HepG2 (cell line): ENCODE measurements around the gene NCDN. TPM values are rescaled to one million over a fixed set of nuclear protein-coding genes. Genes with fewer than 3 reads are reported as not detected.

Experiments
- ARID3A ChIP-seq: IDR thresholded peaks from 2 replicates; pipeline ENCODE4 v1.6.1; 2012; ENCODE audit warnings: low read depth, low read length, improper control_type of control experiment
- ATF2 ChIP-seq: sonication (generic); formaldehyde crosslinking; IDR thresholded peaks from 2 replicates; pipeline ENCODE4 v1.4.0; 2020; ENCODE audit warnings: missing genetic modification reagents
- CHCHD3 ChIP-seq: sonication (generic); formaldehyde crosslinking; IDR thresholded peaks from 2 replicates; pipeline ENCODE4 v1.8.0; 2022; ENCODE audit warnings: mild to moderate bottlenecking, missing genetic modification reagents, moderate library complexity
- CHD2 ChIP-seq: IDR thresholded peaks from 2 replicates; pipeline ENCODE4 v1.6.1; 2011; ENCODE audit warnings: low read depth, low read length, improper control_type of control experiment
- EHMT2 ChIP-seq: fragments of 200-600 bp; sonication (generic); IDR thresholded peaks from 2 replicates; pipeline ENCODE4 v1.7.0; 2017; ENCODE audit warnings: antibody characterized with exemption, low read depth, low read length, borderline replicate concordance
- NR2F6 ChIP-seq, 2 experiments: IDR thresholded peaks; 2 replicates each; pipeline ENCODE4 v1.6.1; 2016; ENCODE audit warnings: antibody characterized with exemption in 1 of 2, mild to moderate bottlenecking in 1 of 2
- POLR2G ChIP-seq: fragments of 200-400 bp; formaldehyde crosslinking; IDR thresholded peaks from 2 replicates; pipeline ENCODE4 v1.6.1; 2018; ENCODE audit warnings: mild to moderate bottlenecking, low read depth, low read length, moderate library complexity
- RARA ChIP-seq: IDR thresholded peaks from 2 replicates; pipeline ENCODE4 v1.6.1; 2016; ENCODE audit warnings: missing genetic modification reagents, missing compliant biosample characterization
- RBM22 ChIP-seq: fragments of 200-400 bp; formaldehyde crosslinking; optimal IDR thresholded peaks from 2 replicates; pipeline ENCODE3; 2017; ENCODE audit warnings: mild to moderate bottlenecking, low read length, moderate library complexity
- SATB2 ChIP-seq: sonication (generic); formaldehyde crosslinking; IDR thresholded peaks from 2 replicates; pipeline ENCODE4 v1.5.0; 2020; ENCODE audit warnings: missing genetic modification reagents
- SOX6 ChIP-seq, 2 experiments: fragments of 450-650 bp in 1 of 2; sonication (generic) in 1 of 2; formaldehyde crosslinking in 1 of 2; IDR thresholded peaks; 2 replicates each; pipeline versions ENCODE4 v1.4.0 to v1.6.1; 2017 to 2020; ENCODE audit warnings: antibody characterized with exemption in 1 of 2, mild to moderate bottlenecking in 1 of 2, missing genetic modification reagents in 1 of 2
- TBX3 ChIP-seq: fragments of 450-650 bp; IDR thresholded peaks from 2 replicates; pipeline ENCODE4 v1.6.1; 2017; ENCODE audit warnings: antibody characterized with exemption, mild to moderate bottlenecking, inconsistent platforms, borderline replicate concordance
- ZBTB39 ChIP-seq: sonication (generic); formaldehyde crosslinking; IDR thresholded peaks from 2 replicates; pipeline ENCODE4 v1.5.0; 2020; ENCODE audit warnings: missing genetic modification reagents
- ZNF280D ChIP-seq: sonication (generic); formaldehyde crosslinking; IDR thresholded peaks from 2 replicates; pipeline ENCODE4 v1.5.1; 2020; ENCODE audit warnings: mild to moderate bottlenecking, missing genetic modification reagents
- ZNF331 ChIP-seq: sonication (generic); formaldehyde crosslinking; IDR thresholded peaks from 2 replicates; pipeline ENCODE4 v1.4.0; 2020; ENCODE audit warnings: missing genetic modification reagents
- ZNF552 ChIP-seq: sonication (generic); formaldehyde crosslinking; IDR thresholded peaks from 2 replicates; pipeline ENCODE4 v1.9.0; 2022; ENCODE audit warnings: missing genetic modification reagents, mild to moderate bottlenecking, borderline replicate concordance
- ZNF703 ChIP-seq: sonication (generic); formaldehyde crosslinking; IDR thresholded peaks from 2 replicates; pipeline ENCODE4 v1.5.1; 2020; ENCODE audit warnings: missing genetic modification reagents, mild to moderate bottlenecking, moderate library complexity, borderline replicate concordance
- polyA plus RNA-seq, 8 experiments: library from polyadenylated mRNA; depleted of rRNA in 3 of 8; stranded (reverse) in 7 of 8; unstranded in 1 of 8; fragments of >200 nt; fragmentation: Illumina TruSeq in 4 of 8; extraction: Trizol in 4 of 8; gene quantifications; 2 replicates each; pipeline versions ENCODE4 v1.2.1 to v1.2.3, GENCODE V29; 2011 to 2016; ENCODE audit warnings: low read depth in 4 of 8, missing spikeins in 1 of 8, mixed read lengths in 1 of 8; ENCODE audit not compliant: insufficient read depth in 1 of 8
- total RNA-seq, 5 experiments: library from RNA; depleted of rRNA; stranded (reverse); fragments of >200 nt; fragmentation: Illumina TruSeq; extraction: Trizol; gene quantifications; 2 replicates each; pipeline ENCODE4 v1.2.3, GENCODE V29; 2016; ENCODE audit warnings: low read depth in 1 of 5

Gene NCDN
- total and polyA plus RNA-seq, 2 of the 13 experiments (the other 11 are each of a cell fraction or from before 2014, with no cell fraction given) = 6.6 to 9.3 TPM

GRCh38 chr1:35555601-35556477 is 1.8 kb upstream of the NCDN start (continued):
- TF ChIP-seq ARID3A (peak; percentile 88), CHCHD3 (CRISPR knock-in tag) (no peak), SATB2 (CRISPR knock-in tag) (no peak), SOX6 (IDR thresholded peaks at IDR 0.05) (no peak), SOX6 (CRISPR knock-in tag; IDR thresholded peaks at IDR 0.05) (peak; percentile 90), TBX3 (peak; percentile 68; the same call in 1 of the 2 replicates), RBM22 (no peak), ZNF280D (CRISPR knock-in tag) (no peak), ZNF703 (CRISPR knock-in tag) (peak; percentile 45; the same call in 1 of the 2 replicates), CHD2 (no peak), ATF2 (no peak), NR2F6 (IDR thresholded peaks at IDR 0.05) (peak; percentile 60), NR2F6 (CRISPR knock-in tag; IDR thresholded peaks at IDR 0.05) (peak; percentile 60; the same call in 1 of the 2 replicates), POLR2G (no peak), ZBTB39 (CRISPR knock-in tag) (peak; percentile 83; the same call in 1 of the 2 replicates), ZNF552 (CRISPR knock-in tag) (no peak), RARA (CRISPR knock-in tag) (peak; percentile 74), ZNF331 (peak; percentile 41; the same call in 1 of the 2 replicates), EHMT2 (no peak)
